GM20000 (cell line): ENCODE results near the gene ACD.
A peak's percentile ranks its signal among the peaks of the same experiment; 100 is the strongest.

ENCODE experiments used
- DNase-seq: peaks from one replicate; pipeline ENCODE4 v3.0.0; 2012; ENCODE audit warnings: low spot score
- CTCF ChIP-seq: IDR thresholded peaks from 2 replicates; pipeline ENCODE4 v1.5.1; 2012; ENCODE audit warnings: mild to moderate bottlenecking, control low read depth; ENCODE audit errors: extremely low read depth, missing control alignments

The ACD gene

GRCh38 chr16:67660564-67661028, 536 bp upstream of the ACD start, which contains the start of gene PARD6A:
Gene PARD6A, plus strand, starts transcription at chr16:67660960. Its CDS starts 79 bp downstream, at chr16:67661039.
- peak; percentile 100 for DNase-seq
- no peak for TF ChIP-seq CTCF

- no peak for TF ChIP-seq CTCF
- no peak for DNase-seq
Measured at GRCh38 chr16:67658849-67659674, 998 bp downstream of the ACD start.

GRCh38 chr16:67657751-67658518, 2.1 kb downstream of the ACD start:
- DNase-seq: no peak
- TF ChIP-seq CTCF: no peak

GRCh38 chr16:67657017-67657608, 2.9 kb downstream of the ACD start:
- no peak for DNase-seq
- no peak for TF ChIP-seq CTCF

- no peak for DNase-seq
- no peak for TF ChIP-seq CTCF
Measured at GRCh38 chr16:67656344-67657016, 3.6 kb downstream of the ACD start.

GRCh38 chr16:67655363-67655762, 4.7 kb downstream of the ACD start:
- TF ChIP-seq CTCF: no peak
- DNase-seq: no peak
